HuH-7.5 (cell line): Measurements from ENCODE around the gene FANCM.

Experiments used
- DNase-seq: peaks from one replicate; pipeline ENCODE4 v3.0.0; 2011; ENCODE audit warnings: low spot score

FANCM gene

DNA sequence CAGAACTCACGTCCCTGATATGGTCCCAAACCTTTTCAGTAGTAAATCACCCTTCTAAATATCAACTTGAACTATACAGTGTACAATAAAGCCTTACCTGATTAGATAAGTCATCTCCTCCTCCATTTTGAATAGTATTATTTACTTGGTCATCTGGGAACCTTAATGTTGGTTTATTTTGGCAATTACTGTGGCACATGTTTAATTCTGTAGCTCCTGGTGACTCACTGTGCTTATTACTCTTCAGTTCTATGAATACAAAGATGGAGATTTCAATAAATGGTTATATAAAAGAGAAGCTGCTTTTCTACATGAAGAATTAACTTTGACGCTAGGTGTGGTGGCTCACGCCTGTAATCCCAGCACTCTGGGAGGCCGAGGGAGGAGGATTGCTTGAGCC lies 91.8 kb downstream of the FANCM start:
- no peak for DNase-seq

DNA sequence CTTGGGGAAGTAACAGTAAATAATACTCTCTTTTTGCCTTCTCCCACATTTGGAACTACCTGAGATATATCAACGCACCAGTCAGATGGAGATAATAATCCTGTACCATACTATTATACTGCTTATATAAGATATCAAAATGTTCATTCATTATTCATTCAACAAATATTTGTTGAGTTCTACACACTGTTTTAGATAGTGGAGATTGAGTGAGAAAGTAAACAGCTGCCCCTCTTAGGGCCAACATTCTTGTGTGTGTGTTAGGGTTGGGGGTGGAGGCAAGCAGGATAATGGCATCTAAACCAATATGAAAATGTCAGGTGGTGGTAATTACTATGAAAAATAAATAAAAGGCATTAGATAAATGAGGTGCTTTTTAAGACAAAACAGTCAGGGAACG lies 103.3 kb downstream of the FANCM start:
- no peak for DNase-seq

DNA sequence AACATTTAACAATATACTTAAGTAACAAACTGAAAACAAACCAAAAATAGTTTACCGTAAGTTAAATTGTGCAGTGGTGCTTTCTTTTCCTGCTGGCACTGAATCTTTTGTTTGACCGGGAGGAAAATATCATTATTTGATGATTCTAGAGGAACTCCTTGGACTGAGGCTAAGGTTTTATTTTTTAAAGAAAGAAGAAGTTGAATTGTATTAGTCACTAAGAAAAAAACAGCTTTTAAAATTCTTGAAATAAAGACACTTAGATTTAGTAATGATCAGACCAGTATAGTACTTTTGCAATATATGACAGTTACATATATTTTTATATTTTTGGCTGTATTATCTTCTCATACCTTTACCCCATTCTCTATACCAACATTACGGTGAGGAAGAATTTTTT lies 107.0 kb downstream of the FANCM start:
- DNase-seq, result no peak

GRCh38 chr14:45246151-45246550 lies 110.4 kb downstream of the FANCM start:
- DNase-seq, result no peak

GRCh38 chr14:45246691-45247090 lies 111.0 kb downstream of the FANCM start:
- DNase-seq, result no peak

- no peak for DNase-seq
Measured at GRCh38 chr14:45247427-45247826, 111.7 kb downstream of the FANCM start.

- DNase-seq, result no peak
Measured at GRCh38 chr14:45249856-45250575, 114.3 kb downstream of the FANCM start.
